DMS53 treated with DMSO at 0.1 percent for 48 hours (cell line): ENCODE measurements around the gene LANCL2.
A peak's percentile ranks its signal among the peaks of the same experiment; 100 is the strongest.
"Not testable (repeated sequence)": the region's sequence is repeated elsewhere in the genome, so short reads cannot be mapped to it uniquely, and the experiment has no call there.

Experiments used
- DNase-seq: peaks from one replicate; lab custom pipeline; 2025; ENCODE audit not compliant: unreplicated experiment; lab: John Stamatoyannopoulos, UW

Gene LANCL2

GRCh38 chr7:55365205-55365674 lies at the start of gene LANCL2:
Gene LANCL2, plus strand, starts transcription at chr7:55365337. Its CDS starts 689 bp downstream, at chr7:55366026.
- DNase-seq: peak; percentile 46

GRCh38 chr7:55325371-55325792 lies 39.8 kb upstream of the LANCL2 start:
- DNase-seq: no peak

GRCh38 chr7:55326081-55326835 lies 38.9 kb upstream of the LANCL2 start:
- DNase-seq: no peak

- DNase-seq: no peak
Measured at GRCh38 chr7:55326945-55327626, 38.1 kb upstream of the LANCL2 start.

- DNase-seq: no peak
Measured at GRCh38 chr7:55335151-55335550, 30.0 kb upstream of the LANCL2 start.

GRCh38 chr7:55335786-55336185 lies 29.4 kb upstream of the LANCL2 start:
- no peak for DNase-seq

- DNase-seq: no peak
Measured at GRCh38 chr7:55336540-55336939, 28.6 kb upstream of the LANCL2 start.

- DNase-seq: no peak
Measured at GRCh38 chr7:55339033-55340000, 25.8 kb upstream of the LANCL2 start.

GRCh38 chr7:55342216-55342871 lies 22.8 kb upstream of the LANCL2 start:
- DNase-seq: no peak

GRCh38 chr7:55343002-55343781 lies 21.9 kb upstream of the LANCL2 start:
- DNase-seq: no peak

- DNase-seq: no peak
Measured at GRCh38 chr7:55343860-55344606, 21.1 kb upstream of the LANCL2 start.

- no peak for DNase-seq
Measured at GRCh38 chr7:55344840-55345239, 20.3 kb upstream of the LANCL2 start.

- no peak for DNase-seq
Measured at GRCh38 chr7:55345292-55345691, 19.8 kb upstream of the LANCL2 start.

GRCh38 chr7:55348502-55348901 lies 16.6 kb upstream of the LANCL2 start:
- DNase-seq: no peak

GRCh38 chr7:55349121-55349520 lies 16.0 kb upstream of the LANCL2 start:
- no peak for DNase-seq

- DNase-seq: no peak
Measured at GRCh38 chr7:55350281-55350680, 14.9 kb upstream of the LANCL2 start.

GRCh38 chr7:55351263-55351662 lies 13.9 kb upstream of the LANCL2 start:
- DNase-seq: no peak

- DNase-seq: not testable (repeated sequence)
Measured at GRCh38 chr7:55352947-55353273, 12.2 kb upstream of the LANCL2 start.

GRCh38 chr7:55360486-55360885 lies 4.7 kb upstream of the LANCL2 start:
- DNase-seq: no peak
